H9 (cell line): ENCODE data around the gene ARHGAP24. TPM values are rescaled to one million over a fixed set of nuclear protein-coding genes. Genes with fewer than 3 reads are reported as not detected.

ENCODE experiments used
- DNase-seq: peaks from one replicate; pipeline ENCODE4 v3.0.0-alpha.2; 2017
- H2AFZ ChIP-seq: one replicate; pipeline ENCODE4 v1.6.1; 2013; ENCODE audit warnings: mild to moderate bottlenecking, low read length, control low read depth, moderate library complexity
- H2AK5ac ChIP-seq: 2 replicates; pipeline ENCODE4 v1.6.1; 2013; ENCODE audit warnings: low read length, control low read depth, mixed read lengths; ENCODE audit not compliant: insufficient read length
- H2BK120ac ChIP-seq: one replicate; pipeline ENCODE4 v1.6.1; 2013; ENCODE audit warnings: low read depth, mild to moderate bottlenecking, low read length, control low read depth, inconsistent platforms; ENCODE audit not compliant: poor library complexity, severe bottlenecking
- H2BK12ac ChIP-seq: 2 replicates; pipeline ENCODE4 v1.6.1; 2013; ENCODE audit warnings: low read length, control low read depth, mixed read lengths, low read depth; ENCODE audit not compliant: insufficient read length
- H2BK15ac ChIP-seq: 2 replicates; pipeline ENCODE4 v1.6.1; 2013; ENCODE audit warnings: low read depth, low read length, control low read depth
- H2BK20ac ChIP-seq: one replicate; pipeline ENCODE4 v1.6.1; 2013; ENCODE audit warnings: low read depth, mild to moderate bottlenecking, low read length, control low read depth, inconsistent platforms; ENCODE audit not compliant: poor library complexity, severe bottlenecking
- H2BK5ac ChIP-seq: 2 replicates; pipeline ENCODE4 v1.6.1; 2013; ENCODE audit warnings: low read length, control low read depth, mixed read lengths; ENCODE audit not compliant: insufficient read length
- H3K14ac ChIP-seq: 2 replicates; pipeline ENCODE4 v1.6.1; 2013; ENCODE audit warnings: low read length, control low read depth; ENCODE audit not compliant: insufficient read depth
- H3K18ac ChIP-seq: 2 replicates; pipeline ENCODE4 v1.6.1; 2013; ENCODE audit warnings: low read depth, mild to moderate bottlenecking, mixed read lengths, low read length, control low read depth; ENCODE audit not compliant: insufficient read length
- H3K23ac ChIP-seq: 2 replicates; pipeline ENCODE4 v1.6.1; 2013; ENCODE audit warnings: low read length, control low read depth, mixed read lengths, low read depth; ENCODE audit not compliant: insufficient read length
- H3K23me2 ChIP-seq: 2 replicates; pipeline ENCODE4 v1.6.1; 2013; ENCODE audit warnings: low read depth, mild to moderate bottlenecking, mixed read lengths, low read length, control low read depth; ENCODE audit not compliant: insufficient read length, poor library complexity, severe bottlenecking
- H3K27ac ChIP-seq: 2 replicates; pipeline ENCODE4 v1.5.1; 2013; ENCODE audit warnings: low read length, control low read depth, mixed read lengths, low read depth; ENCODE audit not compliant: insufficient read length
- H3K27me3 ChIP-seq: 2 replicates; pipeline ENCODE4 v1.6.1; 2013; ENCODE audit warnings: low read length, control low read depth, inconsistent platforms; ENCODE audit not compliant: insufficient read depth
- H3K4ac ChIP-seq: 2 replicates; pipeline ENCODE4 v1.6.1; 2013; ENCODE audit warnings: low read depth, mild to moderate bottlenecking, control low read depth, inconsistent platforms, low read length, moderate library complexity
- H3K4me1 ChIP-seq: 2 replicates; pipeline ENCODE4 v1.6.1; 2013; ENCODE audit warnings: low read length, control low read depth, inconsistent platforms; ENCODE audit not compliant: insufficient read depth
- H3K4me2 ChIP-seq: 2 replicates; pipeline ENCODE4 v1.6.1; 2013; ENCODE audit warnings: low read length, control low read depth, mixed read lengths; ENCODE audit not compliant: insufficient read length, insufficient read depth
- H3K56ac ChIP-seq: 2 replicates; pipeline ENCODE4 v1.6.1; 2013; ENCODE audit warnings: low read depth, mild to moderate bottlenecking, mixed read lengths, low read length, control low read depth; ENCODE audit not compliant: insufficient read length
- H3K79me1 ChIP-seq: 2 replicates; pipeline ENCODE4 v1.6.1; 2013; ENCODE audit warnings: low read depth, mild to moderate bottlenecking, moderate library complexity, low read length, control low read depth, inconsistent platforms; ENCODE audit not compliant: insufficient read depth, poor library complexity, severe bottlenecking
- H3K79me2 ChIP-seq: 2 replicates; pipeline ENCODE4 v1.6.1; 2013; ENCODE audit warnings: low read length, control low read depth, inconsistent platforms; ENCODE audit not compliant: insufficient read depth
- H3K9ac ChIP-seq: 2 replicates; pipeline ENCODE4 v1.6.1; 2013; ENCODE audit warnings: low read length, control low read depth, mixed read lengths; ENCODE audit not compliant: insufficient read length; ENCODE audit errors: extremely low read depth
- H3K9me3 ChIP-seq: one replicate; pipeline ENCODE4 v1.6.1; 2013; ENCODE audit warnings: low read depth, low read length, inconsistent platforms; ENCODE audit not compliant: control insufficient read depth
- H3T11ph ChIP-seq: one replicate; pipeline ENCODE4 v1.6.1; 2013; ENCODE audit warnings: mild to moderate bottlenecking, low read length, control low read depth, inconsistent platforms
- H4K20me1 ChIP-seq: one replicate; pipeline ENCODE4 v1.6.1; 2013; ENCODE audit not compliant: control insufficient read depth, insufficient read length, insufficient read depth
- H4K5ac ChIP-seq: 2 replicates; pipeline ENCODE4 v1.6.1; 2013; ENCODE audit warnings: low read depth, mild to moderate bottlenecking, mixed read lengths, low read length, control low read depth; ENCODE audit not compliant: insufficient read length
- H4K8ac ChIP-seq: replicated peaks from 2 replicates; pipeline ENCODE4 v1.6.1; 2013; ENCODE audit warnings: low read length, control low read depth, mixed read lengths, low read depth; ENCODE audit not compliant: insufficient read length
- H4K91ac ChIP-seq: 2 replicates; pipeline ENCODE4 v1.6.1; 2013; ENCODE audit warnings: low read depth, mild to moderate bottlenecking, moderate library complexity, mixed read lengths, low read length, control low read depth; ENCODE audit not compliant: insufficient read length
- H3K27ac Mint-ChIP-seq, 3 experiments: 2 replicates in 2 of 3; 3 replicates in 1 of 3; pipeline ENCODE4 v1.8.0; 2020 to 2021; ENCODE audit warnings: mixed read lengths in 3 of 3, mild to moderate bottlenecking in 1 of 3, moderate library complexity in 1 of 3
- H3K27me3 Mint-ChIP-seq: 2 replicates; pipeline ENCODE4 v1.8.0; 2021; ENCODE audit warnings: low read depth, mild to moderate bottlenecking, moderate library complexity, mixed read lengths
- H3K36me3 Mint-ChIP-seq, 3 experiments: 2 replicates in 2 of 3; 3 replicates in 1 of 3; pipeline ENCODE4 v1.8.0; 2020 to 2021; ENCODE audit warnings: low read depth in 3 of 3, mixed read lengths in 3 of 3; ENCODE audit not compliant: insufficient read depth in 1 of 3
- H3K4me1 Mint-ChIP-seq, 2 experiments: 2 replicates each; pipeline ENCODE4 v1.8.0; 2020; ENCODE audit warnings: mixed read lengths in 2 of 2
- H3K4me3 Mint-ChIP-seq, 2 experiments: 2 replicates in 1 of 2; 3 replicates in 1 of 2; pipeline ENCODE4 v1.8.0; 2020 to 2021; ENCODE audit warnings: mild to moderate bottlenecking in 2 of 2, mixed read lengths in 2 of 2, moderate library complexity in 1 of 2
- H3K9me3 Mint-ChIP-seq, 2 experiments: 2 replicates in 1 of 2; 3 replicates in 1 of 2; pipeline ENCODE4 v1.8.0; 2020; ENCODE audit warnings: mild to moderate bottlenecking in 2 of 2, mixed read lengths in 2 of 2, moderate library complexity in 1 of 2
- CTCF ChIP-seq: fragments of 200-600 bp; sonication (generic); conservative IDR thresholded peaks from 3 replicates; pipeline ENCODE4 v1.8.0; 2021; ENCODE audit warnings: antibody characterized with exemption, mild to moderate bottlenecking
- WGBS: extraction: QIAGEN DNeasy Blood & Tissue Kit; methylation state at CpG from one replicate; pipeline ENCODE4 v1.1.7; 2013; ENCODE audit warnings: missing lambda C conversion rate, low lambda C conversion rate, mixed read lengths; ENCODE audit not compliant: insufficient read length; ENCODE audit errors: extremely low coverage; 5-methylcytosine and 5-hydroxymethylcytosine counted together
- total RNA-seq: library from RNA; stranded (reverse); gene quantifications from 2 replicates; pipeline ENCODE4 v1.2.1, GENCODE V29; 2021

ARHGAP24 gene
- total RNA-seq, 1 experiment from 2014 or later = 0.37 TPM

GRCh38 chr4:85776579-85776978 is 301.6 kb downstream of the ARHGAP24 start:
- H2BK20ac ChIP-seq = no peak overlapping the region
- Mint-ChIP-seq H3K4me1 (peaks cover 28 to 30% of the 10 kb centered on the region in 2 experiments), H3K36me3 (peaks cover 0 to 2% (median 0%) of the 10 kb centered on the region in 3 experiments; a peak in 2 of 7 replicates), H3K9me3 (peaks cover 0 to 3% of the 10 kb centered on the region in 2 experiments; a peak in 2 of 5 replicates), H3K27me3 (no peaks in the 10 kb centered on the region), H3K4me3 (no peak overlapping the region), H3K27ac (no peak overlapping the region)
- H3K56ac ChIP-seq = no peak overlapping the region
- H3K9me3 ChIP-seq = no peaks in the 10 kb centered on the region
- peaks cover 3% of the 10 kb centered on the region; the same call in 1 of the 2 replicates for H3K4me1 ChIP-seq
- no CpG with 5 or more reads among the region's 1 CpG for WGBS
- H3K79me2 ChIP-seq = no peaks in the 10 kb centered on the region
- no peak for TF ChIP-seq CTCF
- no peak overlapping the region for H2BK5ac ChIP-seq
- no peaks in the 10 kb centered on the region for H4K20me1 ChIP-seq
- H4K91ac ChIP-seq = no peak overlapping the region
- H3K9ac ChIP-seq = no peak overlapping the region
- no peak overlapping the region for H3T11ph ChIP-seq
- no peak overlapping the region for H3K27ac ChIP-seq
- H4K8ac ChIP-seq = no peak overlapping the region
- H2BK15ac ChIP-seq = no peak overlapping the region
- H3K79me1 ChIP-seq = no peaks in the 10 kb centered on the region
- H3K4ac ChIP-seq = no peak overlapping the region
- H4K5ac ChIP-seq = no peak overlapping the region
- H3K23ac ChIP-seq = no peak overlapping the region
- no peak overlapping the region for H2BK120ac ChIP-seq
- H2AK5ac ChIP-seq = no peak overlapping the region
- no peak overlapping the region for H3K4me2 ChIP-seq
- no peak for DNase-seq
- H3K14ac ChIP-seq = no peak overlapping the region
- H2BK12ac ChIP-seq = no peak overlapping the region
- H3K27me3 ChIP-seq = no peaks in the 10 kb centered on the region
- no peak overlapping the region for H3K18ac ChIP-seq
- no peaks in the 10 kb centered on the region for H3K23me2 ChIP-seq
- H2AFZ ChIP-seq = no peak overlapping the region
